GM12878 (cell line): ENCODE measurements around the gene CDC42BPB.

ENCODE experiments used
- CHD2 ChIP-seq: IDR thresholded peaks from 2 replicates; pipeline ENCODE4 v1.6.1; 2011; ENCODE audit warnings: low read depth, low read length, improper control_type of control experiment, borderline replicate concordance
- FOXM1 ChIP-seq: IDR thresholded peaks from 2 replicates; pipeline ENCODE4 v1.6.1; 2012; ENCODE audit warnings: low read depth, mild to moderate bottlenecking, inconsistent platforms, low read length, moderate library complexity
- HDAC2 ChIP-seq: fragments of 200-600 bp; sonication (generic); IDR thresholded peaks from 2 replicates; pipeline ENCODE4 v1.6.1; 2017
- MTA3 ChIP-seq: IDR thresholded peaks from 2 replicates; pipeline ENCODE4 v1.6.1; 2012; ENCODE audit warnings: low read length, inconsistent platforms, borderline replicate concordance
- POLR2A ChIP-seq: IDR thresholded peaks from 2 replicates; pipeline ENCODE4 v1.6.1; 2011; ENCODE audit warnings: low read depth, mild to moderate bottlenecking, low read length
- USF2 ChIP-seq: IDR thresholded peaks from 2 replicates; pipeline ENCODE4 v1.6.1; 2011; ENCODE audit warnings: low read depth, low read length, improper control_type of control experiment, borderline replicate concordance
- TF ChIP-seq, protein P1 (sequence below), 3 experiments: IDR thresholded peaks in 2 of 3; conservative IDR thresholded peaks in 1 of 3; 2 replicates each; pipeline ENCODE4 v1.5.1; 2011; ENCODE audit warnings: low read depth in 3 of 3, low read length in 3 of 3, mild to moderate bottlenecking in 3 of 3, control low read depth in 2 of 3, moderate library complexity in 2 of 3, inconsistent platforms in 1 of 3, mixed read lengths in 1 of 3; ENCODE audit not compliant: control insufficient read depth in 2 of 3, insufficient read depth in 1 of 3; ENCODE audit errors: extremely low read depth in 1 of 3
- TF ChIP-seq, protein P2 (sequence below): IDR thresholded peaks from 2 replicates; pipeline ENCODE4 v1.6.1; 2012; ENCODE audit warnings: mild to moderate bottlenecking, low read depth, low read length

GRCh38 chr14:103089386-103090335, 32.3 kb upstream of the CDC42BPB start:
- TF ChIP-seq MTA3 (no peak), CHD2 (no peak), POLR2A (no peak), USF2 (no peak), FOXM1 (no peak), HDAC2 (no peak)
- TF ChIP-seq, protein P1, sequence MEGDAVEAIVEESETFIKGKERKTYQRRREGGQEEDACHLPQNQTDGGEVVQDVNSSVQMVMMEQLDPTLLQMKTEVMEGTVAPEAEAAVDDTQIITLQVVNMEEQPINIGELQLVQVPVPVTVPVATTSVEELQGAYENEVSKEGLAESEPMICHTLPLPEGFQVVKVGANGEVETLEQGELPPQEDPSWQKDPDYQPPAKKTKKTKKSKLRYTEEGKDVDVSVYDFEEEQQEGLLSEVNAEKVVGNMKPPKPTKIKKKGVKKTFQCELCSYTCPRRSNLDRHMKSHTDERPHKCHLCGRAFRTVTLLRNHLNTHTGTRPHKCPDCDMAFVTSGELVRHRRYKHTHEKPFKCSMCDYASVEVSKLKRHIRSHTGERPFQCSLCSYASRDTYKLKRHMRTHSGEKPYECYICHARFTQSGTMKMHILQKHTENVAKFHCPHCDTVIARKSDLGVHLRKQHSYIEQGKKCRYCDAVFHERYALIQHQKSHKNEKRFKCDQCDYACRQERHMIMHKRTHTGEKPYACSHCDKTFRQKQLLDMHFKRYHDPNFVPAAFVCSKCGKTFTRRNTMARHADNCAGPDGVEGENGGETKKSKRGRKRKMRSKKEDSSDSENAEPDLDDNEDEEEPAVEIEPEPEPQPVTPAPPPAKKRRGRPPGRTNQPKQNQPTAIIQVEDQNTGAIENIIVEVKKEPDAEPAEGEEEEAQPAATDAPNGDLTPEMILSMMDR (IDR thresholded peaks at IDR 0.05 in 2 of 3, conservative IDR thresholded peaks at IDR 0.05 in 1 of 3; ENCODE audit: control insufficient read depth in 2 of 3, extremely low read depth in 1 of 3, insufficient read depth in 1 of 3, low read depth in 3 of 3, low read length in 3 of 3): no peak
- TF ChIP-seq, protein P2, sequence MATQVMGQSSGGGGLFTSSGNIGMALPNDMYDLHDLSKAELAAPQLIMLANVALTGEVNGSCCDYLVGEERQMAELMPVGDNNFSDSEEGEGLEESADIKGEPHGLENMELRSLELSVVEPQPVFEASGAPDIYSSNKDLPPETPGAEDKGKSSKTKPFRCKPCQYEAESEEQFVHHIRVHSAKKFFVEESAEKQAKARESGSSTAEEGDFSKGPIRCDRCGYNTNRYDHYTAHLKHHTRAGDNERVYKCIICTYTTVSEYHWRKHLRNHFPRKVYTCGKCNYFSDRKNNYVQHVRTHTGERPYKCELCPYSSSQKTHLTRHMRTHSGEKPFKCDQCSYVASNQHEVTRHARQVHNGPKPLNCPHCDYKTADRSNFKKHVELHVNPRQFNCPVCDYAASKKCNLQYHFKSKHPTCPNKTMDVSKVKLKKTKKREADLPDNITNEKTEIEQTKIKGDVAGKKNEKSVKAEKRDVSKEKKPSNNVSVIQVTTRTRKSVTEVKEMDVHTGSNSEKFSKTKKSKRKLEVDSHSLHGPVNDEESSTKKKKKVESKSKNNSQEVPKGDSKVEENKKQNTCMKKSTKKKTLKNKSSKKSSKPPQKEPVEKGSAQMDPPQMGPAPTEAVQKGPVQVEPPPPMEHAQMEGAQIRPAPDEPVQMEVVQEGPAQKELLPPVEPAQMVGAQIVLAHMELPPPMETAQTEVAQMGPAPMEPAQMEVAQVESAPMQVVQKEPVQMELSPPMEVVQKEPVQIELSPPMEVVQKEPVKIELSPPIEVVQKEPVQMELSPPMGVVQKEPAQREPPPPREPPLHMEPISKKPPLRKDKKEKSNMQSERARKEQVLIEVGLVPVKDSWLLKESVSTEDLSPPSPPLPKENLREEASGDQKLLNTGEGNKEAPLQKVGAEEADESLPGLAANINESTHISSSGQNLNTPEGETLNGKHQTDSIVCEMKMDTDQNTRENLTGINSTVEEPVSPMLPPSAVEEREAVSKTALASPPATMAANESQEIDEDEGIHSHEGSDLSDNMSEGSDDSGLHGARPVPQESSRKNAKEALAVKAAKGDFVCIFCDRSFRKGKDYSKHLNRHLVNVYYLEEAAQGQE: no peak
